CD4-positive, CD25-positive, alpha-beta regulatory T cell (primary cell): ENCODE data around the gene USP51. TPM values are rescaled to one million over a fixed set of nuclear protein-coding genes. Genes with fewer than 3 reads are reported as not detected.
"Not testable (repeated sequence)": the region's sequence is repeated elsewhere in the genome, so short reads cannot be mapped to it uniquely, and the experiment has no call there.

Experiments
- ATAC-seq, 2 donors: fragments of 150-1000 bp; cut with Tn5 transposase; one replicate each; pipeline ENCODE4 v1.10.0; 2021; ENCODE audit warnings: low read depth in 2 of 2, moderate number of reproducible peaks in 2 of 2, moderate library complexity in 1 of 2
- DNase-seq, 3 donors: peaks; one replicate each; pipeline versions ENCODE4 v3.0.0 to v3.0.0-alpha.2; 2012 to 2022; ENCODE audit warnings: mixed read lengths in 1 of 3
- H3K27ac ChIP-seq: one replicate; pipeline ENCODE4 v1.7.0; 2013; ENCODE audit warnings: mild to moderate bottlenecking, low read length; ENCODE audit not compliant: insufficient read depth, poor library complexity, severe bottlenecking
- H3K27me3 ChIP-seq: one replicate; pipeline ENCODE4 v1.7.0; 2013; ENCODE audit warnings: low read length; ENCODE audit not compliant: control insufficient read depth, insufficient read depth
- H3K36me3 ChIP-seq: one replicate; pipeline ENCODE4 v1.7.0; 2013; ENCODE audit warnings: mild to moderate bottlenecking, low read length, moderate library complexity; ENCODE audit not compliant: control insufficient read depth, insufficient read depth
- H3K4me1 ChIP-seq: 2 replicates; pipeline ENCODE4 v1.7.0; 2013; ENCODE audit warnings: mild to moderate bottlenecking, low read length; ENCODE audit not compliant: insufficient read depth, control insufficient read depth, poor library complexity, severe bottlenecking
- H3K4me3 ChIP-seq: one replicate; pipeline ENCODE4 v1.7.0; 2013; ENCODE audit warnings: low read depth, mild to moderate bottlenecking, low read length, moderate library complexity
- H3K9me3 ChIP-seq, 2 experiments: 1 replicate in 1 of 2; 2 replicates in 1 of 2; pipeline ENCODE4 v1.7.0; 2013; ENCODE audit warnings: low read length in 2 of 2, mild to moderate bottlenecking in 1 of 2, moderate library complexity in 1 of 2; ENCODE audit not compliant: control insufficient read depth in 2 of 2
- H3K27ac Mint-ChIP-seq, 3 donors: one replicate each; pipeline ENCODE4 v1.8.0; 2020 to 2022; ENCODE audit warnings: mild to moderate bottlenecking in 3 of 3, mixed read lengths in 3 of 3, moderate library complexity in 2 of 3
- H3K27me3 Mint-ChIP-seq: one replicate; pipeline ENCODE4 v1.8.0; 2022; ENCODE audit warnings: mild to moderate bottlenecking, mixed read lengths
- H3K36me3 Mint-ChIP-seq: one replicate; pipeline ENCODE4 v1.8.0; 2020; ENCODE audit warnings: mixed read lengths
- H3K4me1 Mint-ChIP-seq, 4 donors: one replicate each; pipeline ENCODE4 v1.8.0; 2020 to 2022; ENCODE audit warnings: mixed read lengths in 4 of 4, mild to moderate bottlenecking in 1 of 4
- H3K4me3 Mint-ChIP-seq, 4 donors: one replicate each; pipeline ENCODE4 v1.8.0; 2020 to 2022; ENCODE audit warnings: mild to moderate bottlenecking in 4 of 4, mixed read lengths in 4 of 4, moderate library complexity in 3 of 4
- H3K9me3 Mint-ChIP-seq, 7 donors: one replicate each; pipeline ENCODE4 v1.8.0; 2020 to 2022; ENCODE audit warnings: mixed read lengths in 7 of 7, mild to moderate bottlenecking in 3 of 7, moderate library complexity in 2 of 7
- polyA plus RNA-seq, 4 donors: library from polyadenylated mRNA; unstranded; fragments of 300-500 nt; fragmentation: Illumina TruSeq; gene quantifications; one replicate each; pipeline ENCODE4 v1.2.3, GENCODE V29; 2021
- total RNA-seq: library from RNA; stranded (reverse); gene quantifications from one replicate; pipeline ENCODE4 v1.2.3, GENCODE V29; 2022

USP51 gene
- total and polyA plus RNA-seq, 5 donors from 2014 or later = 0.15 to 2.0 (median 0.37) TPM

DNA sequence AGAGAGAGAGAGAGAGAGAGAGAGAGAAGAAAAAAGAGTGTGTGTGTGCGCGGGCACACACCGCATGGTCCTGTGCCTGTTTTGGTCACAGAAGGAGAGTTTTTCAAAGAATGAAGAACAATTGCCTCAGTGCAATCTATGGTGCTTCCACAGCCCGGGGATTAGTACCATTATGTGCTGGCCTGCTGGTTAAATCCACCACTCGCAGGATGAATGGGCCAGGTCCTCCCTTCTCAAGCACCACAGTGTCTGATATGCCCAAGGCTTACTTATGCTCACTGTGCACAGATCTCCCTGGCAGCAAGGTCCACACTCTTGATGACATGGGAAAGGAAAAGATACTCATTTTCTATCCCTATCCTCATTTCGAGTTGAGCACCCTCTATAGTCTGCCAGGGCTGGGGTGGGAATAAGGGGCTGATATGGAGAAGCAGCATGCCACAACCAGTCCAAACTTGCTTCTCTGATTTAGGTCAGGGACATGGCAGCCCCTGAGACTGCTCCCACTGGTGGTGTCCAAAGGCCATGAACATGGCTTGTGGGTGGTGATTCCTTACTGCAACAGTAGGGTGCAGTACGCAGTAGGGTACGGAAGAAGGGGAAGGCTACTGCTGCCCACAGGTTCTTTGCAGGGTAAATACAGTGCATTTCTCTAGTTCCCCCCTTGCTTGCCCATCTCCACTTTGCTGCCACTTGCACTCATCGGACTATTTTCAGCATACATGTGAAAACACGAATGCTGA lies 18.9 kb upstream of the USP51 start:
- ATAC-seq = peak in 1 of 2 donors; percentile 31

DNA sequence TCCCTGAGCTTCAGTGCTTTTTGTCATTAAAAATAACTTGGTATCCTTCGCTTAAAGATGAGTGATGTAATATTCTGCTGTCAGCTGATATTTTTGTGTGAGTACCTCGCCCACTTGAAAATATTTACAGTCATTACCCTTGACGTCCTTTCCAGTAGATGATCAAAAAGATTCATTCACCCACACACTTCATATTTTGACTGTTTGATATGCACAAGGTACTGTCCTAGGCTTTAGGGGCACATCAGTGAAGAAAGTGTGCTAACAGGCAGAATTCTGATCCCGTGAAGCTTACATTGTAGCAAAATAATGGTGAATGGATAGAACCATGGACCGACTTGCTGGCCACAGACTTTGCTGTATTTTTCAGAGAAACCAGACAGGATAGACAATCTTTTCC lies 18.1 kb upstream of the USP51 start:
- not testable (repeated sequence) for H3K27ac Mint-ChIP-seq, H3K36me3 Mint-ChIP-seq, H3K27me3 ChIP-seq, ATAC-seq, H3K4me3 Mint-ChIP-seq, H3K27me3 Mint-ChIP-seq, H3K27ac ChIP-seq, DNase-seq, H3K9me3 Mint-ChIP-seq, H3K4me1 ChIP-seq, H3K4me3 ChIP-seq, H3K36me3 ChIP-seq, H3K4me1 Mint-ChIP-seq, H3K9me3 ChIP-seq

More for the DNA sequence above, 18.9 kb upstream of the USP51 start:
- not testable (repeated sequence) for H3K9me3 ChIP-seq, H3K4me3 Mint-ChIP-seq, H3K4me1 Mint-ChIP-seq, H3K27me3 ChIP-seq, H3K27me3 Mint-ChIP-seq, H3K9me3 Mint-ChIP-seq, DNase-seq, H3K4me3 ChIP-seq, H3K4me1 ChIP-seq, H3K27ac Mint-ChIP-seq, H3K36me3 ChIP-seq, H3K27ac ChIP-seq, H3K36me3 Mint-ChIP-seq

DNA sequence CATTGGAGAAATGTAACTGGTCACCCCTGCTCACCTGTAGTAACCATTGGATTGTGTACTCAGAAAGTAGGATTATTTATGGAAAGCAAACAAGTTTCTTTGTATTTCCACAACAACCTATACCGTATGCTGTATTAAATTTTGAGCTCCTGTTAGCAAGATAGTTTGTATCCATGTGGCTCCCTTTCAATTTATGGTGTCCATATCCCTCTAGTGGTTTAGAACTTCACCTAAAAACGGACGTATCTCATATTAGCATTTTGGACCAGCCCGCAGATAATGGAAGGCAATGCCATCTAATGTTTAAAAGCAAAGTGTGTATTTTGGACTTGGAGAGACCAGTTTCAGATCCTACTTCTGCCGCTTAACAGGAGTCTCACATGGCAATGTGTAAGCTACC lies 17.4 kb upstream of the USP51 start:
- not testable (repeated sequence) for H3K36me3 ChIP-seq, H3K9me3 Mint-ChIP-seq, H3K4me1 ChIP-seq, H3K9me3 ChIP-seq, H3K27me3 Mint-ChIP-seq, H3K27me3 ChIP-seq, H3K27ac ChIP-seq, H3K4me1 Mint-ChIP-seq, H3K36me3 Mint-ChIP-seq, H3K27ac Mint-ChIP-seq, H3K4me3 ChIP-seq, DNase-seq, ATAC-seq, H3K4me3 Mint-ChIP-seq

DNA sequence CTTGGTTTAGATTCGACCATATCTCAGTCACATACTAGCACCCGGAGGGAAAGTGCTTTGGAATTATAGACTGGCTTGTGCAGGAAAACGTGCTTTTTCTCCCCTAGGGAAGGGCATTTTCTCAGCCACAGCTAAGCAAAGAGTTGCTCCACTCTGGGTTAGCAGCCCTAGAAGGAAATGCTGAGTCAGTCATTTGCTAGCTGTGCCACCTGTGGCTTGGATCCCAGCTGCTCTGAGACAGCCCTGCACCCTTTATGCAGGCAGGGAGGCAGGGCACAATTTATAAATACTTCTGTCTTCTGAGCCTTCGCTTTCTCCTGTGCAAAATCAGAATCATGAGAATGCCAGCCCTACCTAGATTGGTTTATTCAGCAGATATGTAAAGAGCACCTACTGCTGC lies 1.3 kb upstream of the USP51 start:
- Histone ChIP-seq H3K9me3 (no peaks in the 10 kb centered on the region), H3K4me1 (peaks cover 3% of the 10 kb centered on the region), H3K27me3 (no peaks in the 10 kb centered on the region), H3K27ac (no peak overlapping the region), H3K4me3 (no peak overlapping the region), H3K36me3 (no peaks in the 10 kb centered on the region)
- no peak for ATAC-seq
- DNase-seq = no peak
- no peaks in the 10 kb centered on the region for H3K9me3 Mint-ChIP-seq
- no peaks in the 10 kb centered on the region for H3K36me3 Mint-ChIP-seq
- H3K4me3 Mint-ChIP-seq = no peak overlapping the region
- H3K27ac Mint-ChIP-seq = no peak overlapping the region
- peaks cover 4% of the 10 kb centered on the region for H3K27me3 Mint-ChIP-seq
- H3K4me1 Mint-ChIP-seq = peaks cover 0 to 24% (median 6%) of the 10 kb centered on the region in 4 donors

DNA sequence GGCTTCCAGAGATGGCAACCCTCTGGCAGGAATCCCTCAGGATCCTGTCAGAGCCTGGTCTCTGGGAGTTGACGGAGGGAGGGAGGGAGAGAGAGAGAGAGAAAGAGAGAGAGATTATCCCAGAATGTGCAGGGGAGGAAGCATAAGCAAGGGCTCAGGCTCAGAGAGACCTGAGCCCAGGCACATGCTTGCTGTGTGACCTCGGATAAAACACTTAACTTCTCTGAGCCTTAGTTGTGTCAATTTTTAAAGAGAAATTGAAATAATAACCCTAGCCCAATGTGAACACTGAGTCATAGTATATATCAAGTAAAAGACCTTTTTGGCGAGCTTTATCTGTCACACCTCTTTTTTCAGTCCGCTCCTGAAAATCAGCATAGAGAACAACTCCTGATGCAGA lies 473 bp upstream of the USP51 start:
- H3K27me3 ChIP-seq = no peaks in the 10 kb centered on the region
- Mint-ChIP-seq H3K4me3 (peak overlapping the region; percentile 93 to 100 (median 97)), H3K4me1 (peaks cover 0 to 24% (median 6%) of the 10 kb centered on the region in 4 donors), H3K36me3 (no peaks in the 10 kb centered on the region), H3K27ac (peak overlapping the region in 2 of 3 donors; percentile 76 to 95), H3K9me3 (no peaks in the 10 kb centered on the region), H3K27me3 (peaks cover 4% of the 10 kb centered on the region)
- DNase-seq (no peak), ATAC-seq (no peak)
- no peak overlapping the region for H3K4me3 ChIP-seq
- peaks cover 3% of the 10 kb centered on the region for H3K4me1 ChIP-seq
- peak overlapping the region; percentile 85 for H3K27ac ChIP-seq
- no peaks in the 10 kb centered on the region for H3K9me3 ChIP-seq
- no peaks in the 10 kb centered on the region for H3K36me3 ChIP-seq

DNA sequence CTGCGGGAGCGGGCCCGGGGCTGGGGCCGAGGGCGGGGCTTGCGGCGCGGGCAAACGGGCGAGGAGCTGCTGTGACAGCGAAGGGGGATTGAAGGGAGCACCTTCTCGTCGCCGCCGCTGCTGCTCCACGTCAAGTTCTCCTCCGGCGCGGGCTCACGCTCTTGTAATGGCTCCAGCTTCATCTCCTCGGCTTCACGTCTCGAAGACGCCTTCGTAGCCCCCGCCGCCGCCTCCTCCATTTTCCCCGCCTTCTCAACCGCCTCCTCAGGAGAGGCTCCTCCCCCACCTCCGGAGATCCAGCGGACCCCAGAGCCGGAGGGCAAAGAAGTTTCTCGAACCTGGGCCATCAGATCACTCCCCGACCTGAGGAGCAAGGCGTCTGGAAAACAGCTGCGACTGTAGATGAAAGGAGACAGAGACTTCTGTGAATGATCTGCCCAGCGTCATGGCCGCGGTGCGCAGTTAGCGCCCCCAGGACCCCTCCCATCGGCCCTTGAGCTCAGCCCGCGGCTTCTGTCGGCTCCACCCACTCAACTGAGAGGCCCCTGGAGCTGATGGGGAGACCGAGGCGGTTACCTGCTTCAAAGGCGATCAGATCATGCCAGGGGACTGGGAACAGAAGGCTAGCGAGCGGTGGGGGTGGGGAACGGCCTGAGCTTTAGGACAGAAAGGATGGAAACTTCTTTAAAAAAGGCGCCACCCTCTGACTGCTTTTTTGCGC lies 895 bp downstream of the USP51 start:
- peak overlapping the region; percentile 85 for H3K27ac ChIP-seq
- peak; percentile 72 to 77 for ATAC-seq
- Mint-ChIP-seq H3K4me3 (peak overlapping the region; percentile 93 to 100 (median 97)), H3K27me3 (peaks cover 4% of the 10 kb centered on the region), H3K9me3 (no peaks in the 10 kb centered on the region), H3K36me3 (no peaks in the 10 kb centered on the region), H3K27ac (peak overlapping the region; percentile 95 to 97 (median 96)), H3K4me1 (peaks cover 0 to 26% (median 6%) of the 10 kb centered on the region in 4 donors)
- peak; percentile 50 to 75 (median 75) for DNase-seq
- H3K36me3 ChIP-seq = no peaks in the 10 kb centered on the region
- H3K4me1 ChIP-seq = peaks cover 3% of the 10 kb centered on the region
- H3K4me3 ChIP-seq = peak overlapping the region; percentile 86
- H3K27me3 ChIP-seq = no peaks in the 10 kb centered on the region
- no peaks in the 10 kb centered on the region for H3K9me3 ChIP-seq

DNA sequence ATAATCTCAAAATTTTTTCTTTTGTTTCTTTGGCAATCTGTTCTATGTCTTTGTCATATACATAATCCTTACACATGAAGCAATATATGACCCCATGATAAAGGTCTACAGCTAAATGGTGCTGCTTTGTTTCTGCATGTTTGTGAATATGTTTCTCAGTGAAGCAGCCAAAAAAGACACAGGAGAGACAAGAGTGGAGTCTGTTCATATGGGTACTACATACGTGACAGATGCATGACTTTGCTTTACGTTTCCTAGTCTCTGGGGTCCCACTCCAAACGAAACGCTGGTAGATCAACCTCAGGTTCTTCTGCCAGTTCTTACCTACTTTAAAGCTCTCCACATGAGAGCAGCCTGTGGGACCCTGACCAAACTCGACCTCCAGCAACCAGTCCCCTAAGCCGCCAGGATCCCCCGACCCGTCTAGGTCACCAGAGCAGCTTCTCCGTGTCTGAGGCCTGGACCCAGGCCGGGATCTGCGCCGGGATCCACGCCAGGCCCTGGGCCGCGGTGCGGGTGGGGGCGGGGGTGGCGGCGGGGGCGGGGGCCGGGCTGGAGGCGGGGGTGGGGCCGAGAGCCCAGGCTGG lies 1.5 kb downstream of the USP51 start:
- H3K27ac Mint-ChIP-seq = peak overlapping the region; percentile 85 to 95 (median 87)
- Histone ChIP-seq H3K36me3 (no peaks in the 10 kb centered on the region), H3K27me3 (no peaks in the 10 kb centered on the region), H3K4me1 (peaks cover 3% of the 10 kb centered on the region), H3K4me3 (peak overlapping the region; percentile 59), H3K27ac (peak overlapping the region; percentile 85), H3K9me3 (no peaks in the 10 kb centered on the region)
- H3K4me3 Mint-ChIP-seq = peak overlapping the region; percentile 88 to 99 (median 92)
- peaks cover 0 to 26% (median 6%) of the 10 kb centered on the region in 4 donors for H3K4me1 Mint-ChIP-seq
- peaks cover 4% of the 10 kb centered on the region for H3K27me3 Mint-ChIP-seq
- DNase-seq (peak in 1 of 3 donors; percentile 22), ATAC-seq (peak in 1 of 2 donors; percentile 2)
- H3K9me3 Mint-ChIP-seq = no peaks in the 10 kb centered on the region
- H3K36me3 Mint-ChIP-seq = no peaks in the 10 kb centered on the region
